Activated naive CD4-positive, alpha-beta T cell treated with anti-CD3 and anti-CD28 coated beads for 36 hours (primary cell): ENCODE data around the gene FLOT1. TPM values are rescaled to one million over a fixed set of nuclear protein-coding genes. Genes with fewer than 3 reads are reported as not detected.

ENCODE experiments used
- CTCF ChIA-PET: fragments of 350-600 bp; sonication (Branson Sonifier 250); formaldehyde crosslinking; loops from one replicate; lab custom pipeline; 2021; ENCODE audit warnings: antibody characterized with exemption; lab: Charles Lee
- DNase-seq: peaks from one replicate; pipeline ENCODE4 v3.0.0-alpha.2; 2020
- H3K27ac Mint-ChIP-seq: one replicate; pipeline ENCODE4 v1.8.0; 2021; ENCODE audit warnings: mild to moderate bottlenecking, mixed read lengths
- H3K27me3 Mint-ChIP-seq: one replicate; pipeline ENCODE4 v1.8.0; 2021; ENCODE audit warnings: low read depth, mixed read lengths
- H3K36me3 Mint-ChIP-seq: one replicate; pipeline ENCODE4 v1.8.0; 2021; ENCODE audit warnings: low read depth, mixed read lengths
- H3K4me1 Mint-ChIP-seq: one replicate; pipeline ENCODE4 v1.8.0; 2021; ENCODE audit warnings: low read depth, mixed read lengths
- H3K4me3 Mint-ChIP-seq: one replicate; pipeline ENCODE4 v1.8.0; 2021; ENCODE audit warnings: mild to moderate bottlenecking, moderate library complexity, mixed read lengths
- H3K9me3 Mint-ChIP-seq: one replicate; pipeline ENCODE4 v1.8.0; 2021; ENCODE audit warnings: mixed read lengths
- intact Hi-C: fragments of 100-400 bp; cut with micrococcal nuclease; formaldehyde crosslinking; loops from one replicate; pipeline ENCODE4 v1.15.1; 2023
- total RNA-seq, 2 experiments: library from RNA; stranded (reverse); gene quantifications; one replicate each; pipeline ENCODE4 v1.2.3, GENCODE V29; 2021

Gene FLOT1
- total RNA-seq, 2 experiments from 2014 or later, result 162 to 173 TPM

GRCh38 chr6:30777155-30777485 lies 34.6 kb upstream of the FLOT1 start:
- no peak overlapping the region for H3K4me3 Mint-ChIP-seq
- CTCF ChIA-PET, result interaction anchor here (0.6 kb wide), 2 partner anchors 37 to 388 kb away, joined by 3 to 4 read pairs; no protein-coding TSS in a partner anchor
- no peaks in the 10 kb centered on the region for H3K36me3 Mint-ChIP-seq
- DNase-seq, result no peak
- peaks cover 58% of the 10 kb centered on the region for H3K4me1 Mint-ChIP-seq
- no peaks in the 10 kb centered on the region for H3K27me3 Mint-ChIP-seq
- H3K9me3 Mint-ChIP-seq, result peaks cover 1% of the 10 kb centered on the region
- intact Hi-C loops, result no loop called here
- H3K27ac Mint-ChIP-seq, result no peak overlapping the region

- DNase-seq, result no peak
- H3K4me3 Mint-ChIP-seq, result no peak overlapping the region
- H3K27me3 Mint-ChIP-seq, result no peaks in the 10 kb centered on the region
- CTCF ChIA-PET, result interaction anchor here (0.6 kb wide), 2 partner anchors 38 to 388 kb away, joined by 3 to 4 read pairs; no protein-coding TSS in a partner anchor
- H3K27ac Mint-ChIP-seq, result no peak overlapping the region
- intact Hi-C loops, result no loop called here
- peaks cover 1% of the 10 kb centered on the region for H3K9me3 Mint-ChIP-seq
- H3K36me3 Mint-ChIP-seq, result no peaks in the 10 kb centered on the region
- H3K4me1 Mint-ChIP-seq, result peaks cover 56% of the 10 kb centered on the region
Observed at GRCh38 chr6:30776390-30777154, 34.1 kb upstream of the FLOT1 start.

- no peak for DNase-seq
- peaks cover 2% of the 10 kb centered on the region for H3K9me3 Mint-ChIP-seq
- no peak overlapping the region for H3K27ac Mint-ChIP-seq
- CTCF ChIA-PET, result interaction anchor here (0.6 kb wide), 1 partner anchor 139 kb away, joined by 6 read pairs; the partner anchor contains the start of gene VARS2
- H3K36me3 Mint-ChIP-seq, result no peaks in the 10 kb centered on the region
- H3K4me3 Mint-ChIP-seq, result no peak overlapping the region
- intact Hi-C loops, result no loop called here
- H3K27me3 Mint-ChIP-seq, result no peaks in the 10 kb centered on the region
- peaks cover 51% of the 10 kb centered on the region for H3K4me1 Mint-ChIP-seq
Observed at GRCh38 chr6:30775104-30775503, 32.6 kb upstream of the FLOT1 start.

- Mint-ChIP-seq H3K36me3 (no peaks in the 10 kb centered on the region), H3K27me3 (no peaks in the 10 kb centered on the region), H3K27ac (no peak overlapping the region), H3K9me3 (peaks cover 2% of the 10 kb centered on the region), H3K4me3 (no peak overlapping the region), H3K4me1 (peaks cover 52% of the 10 kb centered on the region)
- intact Hi-C loops, result no loop called here
- CTCF ChIA-PET, result no interaction called here
- no peak for DNase-seq
Observed at GRCh38 chr6:30774701-30775100, 32.2 kb upstream of the FLOT1 start.

GRCh38 chr6:30770592-30770991 lies 28.1 kb upstream of the FLOT1 start:
- H3K4me3 Mint-ChIP-seq, result no peak overlapping the region
- peak overlapping the region; percentile 97 for H3K27ac Mint-ChIP-seq
- intact Hi-C loops, result no loop called here
- H3K36me3 Mint-ChIP-seq, result no peaks in the 10 kb centered on the region
- peaks cover 70% of the 10 kb centered on the region for H3K4me1 Mint-ChIP-seq
- peaks cover 2% of the 10 kb centered on the region for H3K9me3 Mint-ChIP-seq
- CTCF ChIA-PET, result interaction anchor here (0.7 to 4.7 kb wide), 2 partner anchors 50 to 264 kb away, joined by 3 to 28 read pairs; no protein-coding TSS in a partner anchor
- H3K27me3 Mint-ChIP-seq, result no peaks in the 10 kb centered on the region
- DNase-seq, result no peak

- peak overlapping the region; percentile 97 for H3K27ac Mint-ChIP-seq
- CTCF ChIA-PET, result interaction anchor here (0.5 to 4.7 kb wide), 5 partner anchors 15 to 780 kb away, joined by 3 to 28 read pairs (median 4); no protein-coding TSS in a partner anchor
- peaks cover 2% of the 10 kb centered on the region for H3K9me3 Mint-ChIP-seq
- H3K4me3 Mint-ChIP-seq, result peak overlapping the region; percentile 62
- DNase-seq, result no peak
- intact Hi-C loops, result loop anchor here (1.0 kb wide), 3 partner anchors 23 to 40 kb away; partner anchors contain the start of gene IER3
- H3K4me1 Mint-ChIP-seq, result peaks cover 74% of the 10 kb centered on the region
- no peaks in the 10 kb centered on the region for H3K27me3 Mint-ChIP-seq
- H3K36me3 Mint-ChIP-seq, result no peaks in the 10 kb centered on the region
Observed at GRCh38 chr6:30769853-30770524, 27.5 kb upstream of the FLOT1 start.

GRCh38 chr6:30769088-30769852 lies 26.8 kb upstream of the FLOT1 start:
- Mint-ChIP-seq H3K27ac (peak overlapping the region; percentile 97), H3K36me3 (no peaks in the 10 kb centered on the region), H3K27me3 (no peaks in the 10 kb centered on the region), H3K4me3 (peak overlapping the region; percentile 62), H3K9me3 (peaks cover 2% of the 10 kb centered on the region), H3K4me1 (peaks cover 79% of the 10 kb centered on the region)
- intact Hi-C loops, result loop anchor here (1.0 kb wide), 3 partner anchors 24 to 41 kb away; partner anchors contain the start of gene IER3
- CTCF ChIA-PET, result interaction anchor here (0.5 to 4.7 kb wide), 6 partner anchors 13 to 781 kb away, joined by 3 to 28 read pairs (median 4); no protein-coding TSS in a partner anchor
- DNase-seq, result peak; percentile 85

GRCh38 chr6:30768634-30769087 lies 26.2 kb upstream of the FLOT1 start:
- Mint-ChIP-seq H3K27me3 (no peaks in the 10 kb centered on the region), H3K9me3 (peaks cover 2% of the 10 kb centered on the region), H3K4me3 (peak overlapping the region; percentile 62), H3K4me1 (peaks cover 80% of the 10 kb centered on the region), H3K36me3 (no peaks in the 10 kb centered on the region), H3K27ac (peak overlapping the region; percentile 97)
- intact Hi-C loops, result loop anchor here (1.0 kb wide), 3 partner anchors 24 to 42 kb away; partner anchors contain the start of gene IER3
- DNase-seq, result no peak
- CTCF ChIA-PET, result interaction anchor here (0.6 to 4.7 kb wide), 4 partner anchors 41 to 62 kb away, joined by 3 to 28 read pairs (median 6); no protein-coding TSS in a partner anchor

- H3K4me3 Mint-ChIP-seq, result no peak overlapping the region
- H3K9me3 Mint-ChIP-seq, result peaks cover 2% of the 10 kb centered on the region
- H3K36me3 Mint-ChIP-seq, result no peaks in the 10 kb centered on the region
- peak overlapping the region; percentile 97 for H3K27ac Mint-ChIP-seq
- CTCF ChIA-PET, result interaction anchor here (0.6 to 4.7 kb wide), 3 partner anchors 24 to 53 kb away, joined by 3 to 28 read pairs (median 3); no protein-coding TSS in a partner anchor
- intact Hi-C loops, result no loop called here
- H3K27me3 Mint-ChIP-seq, result no peaks in the 10 kb centered on the region
- peaks cover 81% of the 10 kb centered on the region for H3K4me1 Mint-ChIP-seq
- DNase-seq, result no peak
Observed at GRCh38 chr6:30767944-30768301, 25.4 kb upstream of the FLOT1 start.

- intact Hi-C loops, result no loop called here
- Mint-ChIP-seq H3K27ac (peak overlapping the region; percentile 97), H3K9me3 (peaks cover 2% of the 10 kb centered on the region), H3K4me3 (no peak overlapping the region), H3K4me1 (peaks cover 76% of the 10 kb centered on the region), H3K27me3 (no peaks in the 10 kb centered on the region), H3K36me3 (no peaks in the 10 kb centered on the region)
- peak; percentile 25 for DNase-seq
- CTCF ChIA-PET, result interaction anchor here (0.6 to 4.7 kb wide), 7 partner anchors 14 to 54 kb away, joined by 3 to 28 read pairs (median 3); partner anchors contain the start of genes FLOT1 and IER3
Observed at GRCh38 chr6:30767158-30767943, 24.9 kb upstream of the FLOT1 start.
